Measurements from ENCODE around the gene LARGE1.

Gene LARGE1

GRCh38 chr22:33850724-33851123, 69.6 kb downstream of the LARGE1 start:
- H3K9ac ChIP-seq (ENCODE audit: low read depth, low read length), result no peak overlapping the region
- no peak overlapping the region for H3K4me3 ChIP-seq (ENCODE audit: low read depth in 1 of 2, low read length in 2 of 2)
- H3K4me2 ChIP-seq (ENCODE audit: insufficient read depth, low read length), result no peak overlapping the region
- H3K79me2 ChIP-seq (ENCODE audit: insufficient read depth, low read length), result no peaks in the 10 kb centered on the region
- H2AFZ ChIP-seq (ENCODE audit: low read depth, low read length), result no peak overlapping the region
- TF ChIP-seq CTCF (IDR thresholded peaks at IDR 0.05; ENCODE audit: borderline replicate concordance, extremely low read depth, low read length, poor library complexity, severe bottlenecking) (no peak), EZH2 (IDR thresholded peaks at IDR 0.05; ENCODE audit: borderline replicate concordance, low read depth, low read length, severe bottlenecking) (no peak)
- no peaks in the 10 kb centered on the region for H3K9me3 ChIP-seq (ENCODE audit: insufficient read depth, low read length, severe bottlenecking)
- ATAC-seq (ENCODE audit: insufficient read depth, low read depth) (no peak), DNase-seq (no peak)
- no peaks in the 10 kb centered on the region for H3K27me3 ChIP-seq (ENCODE audit: insufficient read depth, low read length, poor library complexity)
- H4K20me1 ChIP-seq (ENCODE audit: insufficient read depth, low read length), result no peaks in the 10 kb centered on the region
- no peaks in the 10 kb centered on the region for H3K4me1 ChIP-seq (ENCODE audit: insufficient read depth, low read length)
- no peaks in the 10 kb centered on the region for H3K36me3 ChIP-seq (ENCODE audit: insufficient read depth, low read length)
- H3K27ac ChIP-seq (ENCODE audit: low read length), result no peak overlapping the region

GRCh38 chr22:33850193-33850592, 70.1 kb downstream of the LARGE1 start:
- no peaks in the 10 kb centered on the region for H3K9me3 ChIP-seq (ENCODE audit: insufficient read depth, low read length, severe bottlenecking)
- H3K4me3 ChIP-seq (ENCODE audit: low read depth in 1 of 2, low read length in 2 of 2), result no peak overlapping the region
- TF ChIP-seq CTCF (IDR thresholded peaks at IDR 0.05; ENCODE audit: borderline replicate concordance, extremely low read depth, low read length, poor library complexity, severe bottlenecking) (no peak), EZH2 (IDR thresholded peaks at IDR 0.05; ENCODE audit: borderline replicate concordance, low read depth, low read length, severe bottlenecking) (no peak)

GRCh38 chr22:33848251-33848650, 72.0 kb downstream of the LARGE1 start:
- H3K4me3 ChIP-seq (ENCODE audit: low read depth in 1 of 2, low read length in 2 of 2), result no peak overlapping the region
- no peaks in the 10 kb centered on the region for H3K27me3 ChIP-seq (ENCODE audit: insufficient read depth, low read length, poor library complexity)
- H3K4me1 ChIP-seq (ENCODE audit: insufficient read depth, low read length), result no peaks in the 10 kb centered on the region
- H3K9ac ChIP-seq (ENCODE audit: low read depth, low read length), result no peak overlapping the region
- H4K20me1 ChIP-seq (ENCODE audit: insufficient read depth, low read length), result no peaks in the 10 kb centered on the region
- DNase-seq (no peak), ATAC-seq (ENCODE audit: insufficient read depth, low read depth) (no peak)
- H3K27ac ChIP-seq (ENCODE audit: low read length), result no peak overlapping the region
- H3K79me2 ChIP-seq (ENCODE audit: insufficient read depth, low read length), result no peaks in the 10 kb centered on the region
- H2AFZ ChIP-seq (ENCODE audit: low read depth, low read length), result no peak overlapping the region
- no peak for TF ChIP-seq CTCF (IDR thresholded peaks at IDR 0.05; ENCODE audit: borderline replicate concordance, extremely low read depth, low read length, poor library complexity, severe bottlenecking)
- TF ChIP-seq EZH2 (IDR thresholded peaks at IDR 0.05; ENCODE audit: borderline replicate concordance, low read depth, low read length, severe bottlenecking), result no peak
- H3K4me2 ChIP-seq (ENCODE audit: insufficient read depth, low read length), result no peak overlapping the region
- no peaks in the 10 kb centered on the region for H3K9me3 ChIP-seq (ENCODE audit: insufficient read depth, low read length, severe bottlenecking)
- H3K36me3 ChIP-seq (ENCODE audit: insufficient read depth, low read length), result no peaks in the 10 kb centered on the region

More at GRCh38 chr22:33850193-33850592, 70.1 kb downstream of the LARGE1 start:
- no peaks in the 10 kb centered on the region for H3K36me3 ChIP-seq (ENCODE audit: insufficient read depth, low read length)
- no peak overlapping the region for H3K9ac ChIP-seq (ENCODE audit: low read depth, low read length)
- H3K4me2 ChIP-seq (ENCODE audit: insufficient read depth, low read length), result no peak overlapping the region
- no peak overlapping the region for H3K27ac ChIP-seq (ENCODE audit: low read length)
- ATAC-seq (ENCODE audit: insufficient read depth, low read depth) (no peak), DNase-seq (no peak)
- no peaks in the 10 kb centered on the region for H3K79me2 ChIP-seq (ENCODE audit: insufficient read depth, low read length)
- H2AFZ ChIP-seq (ENCODE audit: low read depth, low read length), result no peak overlapping the region
- H3K4me1 ChIP-seq (ENCODE audit: insufficient read depth, low read length), result no peaks in the 10 kb centered on the region
- no peaks in the 10 kb centered on the region for H4K20me1 ChIP-seq (ENCODE audit: insufficient read depth, low read length)
- H3K27me3 ChIP-seq (ENCODE audit: insufficient read depth, low read length, poor library complexity), result no peaks in the 10 kb centered on the region

GRCh38 chr22:33844273-33844672, 76.0 kb downstream of the LARGE1 start:
- Histone ChIP-seq H3K27ac (ENCODE audit: low read length) (no peak overlapping the region), H3K9ac (ENCODE audit: low read depth, low read length) (no peak overlapping the region), H3K79me2 (ENCODE audit: insufficient read depth, low read length) (no peaks in the 10 kb centered on the region), H4K20me1 (ENCODE audit: insufficient read depth, low read length) (no peaks in the 10 kb centered on the region), H3K36me3 (ENCODE audit: insufficient read depth, low read length) (no peaks in the 10 kb centered on the region), H3K27me3 (ENCODE audit: insufficient read depth, low read length, poor library complexity) (no peaks in the 10 kb centered on the region), H3K4me2 (ENCODE audit: insufficient read depth, low read length) (no peak overlapping the region), H3K4me1 (ENCODE audit: insufficient read depth, low read length) (no peaks in the 10 kb centered on the region), H2AFZ (ENCODE audit: low read depth, low read length) (no peak overlapping the region), H3K9me3 (ENCODE audit: insufficient read depth, low read length, severe bottlenecking) (no peaks in the 10 kb centered on the region), H3K4me3 (ENCODE audit: low read depth in 1 of 2, low read length in 2 of 2) (no peak overlapping the region)
- TF ChIP-seq CTCF (IDR thresholded peaks at IDR 0.05; ENCODE audit: borderline replicate concordance, extremely low read depth, low read length, poor library complexity, severe bottlenecking) (no peak), EZH2 (IDR thresholded peaks at IDR 0.05; ENCODE audit: borderline replicate concordance, low read depth, low read length, severe bottlenecking) (no peak)
- DNase-seq (no peak), ATAC-seq (ENCODE audit: insufficient read depth, low read depth) (no peak)

Data from DND-41 (cell line).